ENCODE results near the gene INKA1.

The INKA1 gene

DNA sequence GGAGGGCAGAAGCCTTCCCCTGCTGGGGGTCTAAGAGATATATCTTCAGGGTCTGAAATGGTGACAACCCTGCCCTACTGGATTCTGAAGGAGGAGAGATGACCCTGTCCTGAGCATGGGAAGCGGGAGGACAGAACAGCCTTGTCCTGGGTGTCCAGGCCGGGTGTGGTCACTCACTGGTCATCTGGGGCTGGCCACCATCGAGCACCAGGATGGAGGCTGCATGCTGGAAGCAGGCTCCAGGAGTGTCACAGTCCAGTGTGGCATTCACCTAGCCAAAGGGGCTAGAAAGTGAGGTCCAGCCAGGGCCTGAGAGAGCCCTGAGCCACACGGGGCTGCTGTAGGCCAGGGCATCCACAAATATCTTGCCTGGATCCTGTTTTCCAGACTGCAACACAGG is 8.6 kb upstream of the INKA1 start:
- no peak overlapping the region for H4K8ac ChIP-seq (ENCODE audit: low read depth, low read length)
- H2BK5ac ChIP-seq (ENCODE audit: low read length), result no peak overlapping the region
- no peaks in the 10 kb centered on the region for H3K36me3 ChIP-seq (replicated peaks in 1 of 2; ENCODE audit: control insufficient read depth in 2 of 2, insufficient read depth in 2 of 2, low read length in 2 of 2)
- H2BK12ac ChIP-seq (ENCODE audit: low read length), result no peak overlapping the region
- no CpG with 5 or more reads among the region's 4 CpGs for WGBS, 2 donors (ENCODE audit: extremely low coverage in 2 of 2, insufficient read length in 2 of 2, insufficient replicate concordance in 1 of 2)
- no peaks in the 10 kb centered on the region for H3K79me1 ChIP-seq (ENCODE audit: low read depth, low read length)
- H3K4ac ChIP-seq (ENCODE audit: low read length), result no peak overlapping the region
- no peak overlapping the region for H3K4me2 ChIP-seq (ENCODE audit: insufficient read depth, low read length, poor library complexity, severe bottlenecking)
- no peak overlapping the region for H3K4me3 ChIP-seq (ENCODE audit: low read length in 2 of 2)
- no peak for DNase-seq (ENCODE audit: low spot score)
- peak overlapping the region; percentile 4 for H2BK15ac ChIP-seq (ENCODE audit: low read length)
- no peaks in the 10 kb centered on the region for H3K9me3 ChIP-seq (replicated peaks in 1 of 2; ENCODE audit: control insufficient read depth in 2 of 2, insufficient read depth in 1 of 2, low read depth in 1 of 2, low read length in 2 of 2)
- no peak overlapping the region for H3K18ac ChIP-seq (ENCODE audit: low read length)
- no peak overlapping the region for H3K14ac ChIP-seq (ENCODE audit: low read length)
- peaks cover 0 to 23% (median 0%) of the 10 kb centered on the region in 3 experiments for H3K27me3 ChIP-seq (ENCODE audit: control insufficient read depth in 3 of 3, insufficient read depth in 3 of 3, low read depth in 1 of 3, low read length in 3 of 3)
- no peak overlapping the region for H2BK120ac ChIP-seq (ENCODE audit: low read depth, low read length)
- no peak overlapping the region for H3K27ac ChIP-seq (replicated peaks; ENCODE audit: low read length)
- no peak overlapping the region for H2AFZ ChIP-seq (ENCODE audit: low read length)
- peaks cover 7 to 8% of the 10 kb centered on the region in 2 donors for H3K4me1 ChIP-seq (ENCODE audit: control insufficient read depth in 2 of 2, insufficient read depth in 1 of 2, low read depth in 1 of 2, low read length in 2 of 2)
- H3K23ac ChIP-seq (ENCODE audit: low read depth, low read length, poor library complexity), result no peak overlapping the region
- H4K91ac ChIP-seq (ENCODE audit: low read depth, low read length, poor library complexity), result no peak overlapping the region
- H3K9ac ChIP-seq (ENCODE audit: low read depth, low read length, poor library complexity), result no peak overlapping the region
- H2AK5ac ChIP-seq (ENCODE audit: low read depth, low read length), result no peak overlapping the region

DNA sequence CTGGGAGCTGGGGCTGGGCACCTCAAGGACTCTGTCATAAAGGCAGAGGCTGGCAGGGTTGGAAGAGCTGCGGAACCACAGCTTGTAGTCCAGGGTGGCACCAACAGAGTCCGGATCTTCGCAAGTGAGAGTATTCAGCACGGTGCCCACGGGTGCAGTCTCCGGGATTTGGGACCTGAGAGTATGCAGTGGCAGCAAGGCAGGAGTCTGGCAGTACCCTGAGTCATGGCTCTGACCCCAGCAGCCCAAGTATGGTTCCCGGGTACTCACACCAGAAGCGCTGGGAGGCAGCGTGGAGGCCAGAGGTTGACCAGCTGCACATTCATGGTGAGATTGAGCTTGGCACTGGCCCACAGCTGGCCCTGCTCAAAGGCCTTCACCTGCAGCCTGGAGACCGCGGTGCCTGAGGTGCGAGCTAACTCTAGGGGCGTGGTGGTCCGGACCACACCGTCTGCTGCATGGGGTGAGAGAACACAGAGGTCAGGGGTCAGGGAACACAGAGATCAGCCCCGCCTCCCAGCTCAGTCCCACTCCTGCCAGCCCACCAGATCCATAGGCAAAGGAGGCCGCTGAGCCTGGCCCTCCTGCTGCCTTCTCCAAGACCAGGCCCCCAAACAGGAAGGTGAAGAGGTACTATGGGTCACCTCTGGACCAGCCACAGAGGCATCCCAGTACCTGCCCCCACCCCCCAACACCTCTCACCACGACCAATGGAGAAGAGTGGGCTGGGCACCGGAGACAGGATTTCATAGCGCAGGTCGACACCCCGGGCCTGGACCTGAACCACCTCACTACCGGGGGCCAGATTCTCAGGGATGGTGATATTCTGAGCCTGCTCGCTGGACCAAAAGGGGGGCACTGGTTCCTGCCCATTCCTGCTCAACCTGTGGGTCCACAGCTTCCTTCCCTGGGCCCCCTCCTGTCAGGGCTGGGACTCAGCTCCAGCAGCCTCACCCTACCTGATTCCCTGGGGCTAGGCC is 7.8 kb upstream of the INKA1 start:
- Histone ChIP-seq H3K79me1 (ENCODE audit: low read depth, low read length) (no peaks in the 10 kb centered on the region), H3K9ac (ENCODE audit: low read depth, low read length, poor library complexity) (peak overlapping the region; percentile 57), H2AFZ (ENCODE audit: low read length) (peak overlapping the region; percentile 3), H3K14ac (ENCODE audit: low read length) (no peak overlapping the region), H3K27me3 (ENCODE audit: control insufficient read depth in 3 of 3, insufficient read depth in 3 of 3, low read depth in 1 of 3, low read length in 3 of 3) (peaks cover 0 to 23% (median 0%) of the 10 kb centered on the region in 3 experiments), H3K4me3 (ENCODE audit: low read length in 2 of 2) (no peak overlapping the region), H3K4ac (ENCODE audit: low read length) (peak overlapping the region; percentile 68), H3K27ac (replicated peaks; ENCODE audit: low read length) (no peak overlapping the region), H3K18ac (ENCODE audit: low read length) (peak overlapping the region; percentile 40), H2AK5ac (ENCODE audit: low read depth, low read length) (peak overlapping the region; percentile 40), H4K91ac (ENCODE audit: low read depth, low read length, poor library complexity) (no peak overlapping the region), H3K23ac (ENCODE audit: low read depth, low read length, poor library complexity) (no peak overlapping the region), H3K4me2 (ENCODE audit: insufficient read depth, low read length, poor library complexity, severe bottlenecking) (no peak overlapping the region), H3K4me1 (ENCODE audit: control insufficient read depth in 2 of 2, insufficient read depth in 1 of 2, low read depth in 1 of 2, low read length in 2 of 2) (peaks cover 6 to 8% of the 10 kb centered on the region in 2 donors), H3K36me3 (replicated peaks in 1 of 2; ENCODE audit: control insufficient read depth in 2 of 2, insufficient read depth in 2 of 2, low read length in 2 of 2) (no peaks in the 10 kb centered on the region), H2BK5ac (ENCODE audit: low read length) (no peak overlapping the region), H3K9me3 (replicated peaks in 1 of 2; ENCODE audit: control insufficient read depth in 2 of 2, insufficient read depth in 1 of 2, low read depth in 1 of 2, low read length in 2 of 2) (no peaks in the 10 kb centered on the region), H2BK15ac (ENCODE audit: low read length) (peak overlapping the region; percentile 54), H2BK12ac (ENCODE audit: low read length) (no peak overlapping the region), H4K8ac (ENCODE audit: low read depth, low read length) (no peak overlapping the region), H2BK120ac (ENCODE audit: low read depth, low read length) (no peak overlapping the region)
- DNase-seq (ENCODE audit: low spot score), result no peak
- no CpG with 5 or more reads among the region's 24 CpGs for WGBS, 2 donors (ENCODE audit: extremely low coverage in 2 of 2, insufficient read length in 2 of 2, insufficient replicate concordance in 1 of 2)

DNA sequence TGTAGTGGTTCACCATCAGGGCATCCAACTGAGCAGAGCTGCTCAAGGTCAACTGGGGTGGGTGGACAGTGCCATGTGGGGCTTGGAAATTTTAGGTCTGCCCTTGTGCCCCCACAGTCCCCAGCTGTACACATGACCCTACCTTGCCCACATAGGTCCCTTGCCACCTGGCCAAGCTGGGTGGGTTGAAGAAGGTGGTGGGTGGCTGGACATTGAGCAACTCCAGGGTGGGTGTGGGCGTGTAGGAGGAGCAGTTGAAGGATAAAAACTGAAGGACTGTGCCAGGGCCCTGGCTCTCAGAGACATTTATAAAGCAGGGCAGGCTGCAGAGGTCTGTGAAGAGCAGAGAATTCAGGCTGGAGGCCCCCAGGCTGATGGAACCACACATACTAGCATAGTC is 4.0 kb upstream of the INKA1 start:
- Histone ChIP-seq H3K36me3 (replicated peaks in 1 of 2; ENCODE audit: control insufficient read depth in 2 of 2, insufficient read depth in 2 of 2, low read length in 2 of 2) (no peaks in the 10 kb centered on the region), H2BK15ac (ENCODE audit: low read length) (no peak overlapping the region), H2BK5ac (ENCODE audit: low read length) (peak overlapping the region; percentile 62), H3K9ac (ENCODE audit: low read depth, low read length, poor library complexity) (peak overlapping the region; percentile 57), H3K4me2 (ENCODE audit: insufficient read depth, low read length, poor library complexity, severe bottlenecking) (no peak overlapping the region), H3K23ac (ENCODE audit: low read depth, low read length, poor library complexity) (no peak overlapping the region), H3K9me3 (replicated peaks in 1 of 2; ENCODE audit: control insufficient read depth in 2 of 2, insufficient read depth in 1 of 2, low read depth in 1 of 2, low read length in 2 of 2) (no peaks in the 10 kb centered on the region), H2BK120ac (ENCODE audit: low read depth, low read length) (peak overlapping the region; percentile 49), H2BK12ac (ENCODE audit: low read length) (no peak overlapping the region), H3K14ac (ENCODE audit: low read length) (no peak overlapping the region), H3K4ac (ENCODE audit: low read length) (no peak overlapping the region), H2AFZ (ENCODE audit: low read length) (no peak overlapping the region), H3K4me3 (ENCODE audit: low read length in 2 of 2) (peak overlapping the region in 1 of 2 donors; percentile 26), H3K4me1 (ENCODE audit: control insufficient read depth in 2 of 2, insufficient read depth in 1 of 2, low read depth in 1 of 2, low read length in 2 of 2) (peaks cover 11 to 17% of the 10 kb centered on the region in 2 donors), H3K27me3 (ENCODE audit: control insufficient read depth in 3 of 3, insufficient read depth in 3 of 3, low read depth in 1 of 3, low read length in 3 of 3) (peaks cover 0 to 37% (median 8%) of the 10 kb centered on the region in 3 experiments), H2AK5ac (ENCODE audit: low read depth, low read length) (peak overlapping the region; percentile 22), H4K8ac (ENCODE audit: low read depth, low read length) (no peak overlapping the region), H4K91ac (ENCODE audit: low read depth, low read length, poor library complexity) (no peak overlapping the region), H3K27ac (replicated peaks; ENCODE audit: low read length) (no peak overlapping the region), H3K79me1 (ENCODE audit: low read depth, low read length) (no peaks in the 10 kb centered on the region), H3K18ac (ENCODE audit: low read length) (no peak overlapping the region)
- no CpG with 5 or more reads among the region's 1 CpG for WGBS, 2 donors (ENCODE audit: extremely low coverage in 2 of 2, insufficient read length in 2 of 2, insufficient replicate concordance in 1 of 2)
- DNase-seq (ENCODE audit: low spot score), result no peak

DNA sequence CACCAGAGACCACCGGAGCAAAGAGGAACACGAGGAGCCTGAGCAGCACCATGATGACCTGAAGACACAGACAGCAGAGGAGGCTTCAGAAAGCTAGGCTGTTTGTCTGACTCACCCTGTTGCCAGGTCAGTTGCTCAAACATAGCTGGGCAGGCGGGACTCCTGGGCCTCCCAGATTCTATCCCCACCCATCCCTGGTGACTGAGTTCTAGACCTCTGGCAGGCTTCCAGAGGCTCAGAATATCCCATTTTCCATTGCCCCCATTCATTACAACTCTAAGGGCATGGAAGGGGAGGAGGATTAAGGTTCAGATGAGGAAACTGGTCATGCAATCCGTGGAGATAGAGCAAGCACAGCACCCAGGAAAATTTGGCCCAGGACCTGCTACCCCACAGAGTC is 3.3 kb upstream of the INKA1 start, which contains the start of gene CDHR4:
Gene CDHR4, minus strand, starts transcription at position 113 of the 400 bp plus-strand sequence. Its CDS starts 61 bp downstream, at position 52.
- Histone ChIP-seq H2AK5ac (ENCODE audit: low read depth, low read length) (peak within 1 kb of the TSS; percentile 22), H3K36me3 (replicated peaks in 1 of 2; ENCODE audit: control insufficient read depth in 2 of 2, insufficient read depth in 2 of 2, low read length in 2 of 2) (no peaks in the 10 kb centered on the region), H3K27ac (replicated peaks; ENCODE audit: low read length) (no peak within 1 kb of the TSS), H3K4me3 (ENCODE audit: low read length in 2 of 2) (peak within 1 kb of the TSS in 1 of 2 donors; percentile 26), H4K8ac (ENCODE audit: low read depth, low read length) (no peak within 1 kb of the TSS), H2AFZ (ENCODE audit: low read length) (no peak within 1 kb of the TSS), H3K79me1 (ENCODE audit: low read depth, low read length) (no peaks in the 10 kb centered on the region), H2BK5ac (ENCODE audit: low read length) (peak within 1 kb of the TSS; percentile 62), H2BK15ac (ENCODE audit: low read length) (no peak within 1 kb of the TSS), H3K4ac (ENCODE audit: low read length) (no peak within 1 kb of the TSS), H3K9ac (ENCODE audit: low read depth, low read length, poor library complexity) (peak within 1 kb of the TSS; percentile 57), H4K91ac (ENCODE audit: low read depth, low read length, poor library complexity) (no peak within 1 kb of the TSS), H3K9me3 (replicated peaks in 1 of 2; ENCODE audit: control insufficient read depth in 2 of 2, insufficient read depth in 1 of 2, low read depth in 1 of 2, low read length in 2 of 2) (no peaks in the 10 kb centered on the region), H2BK12ac (ENCODE audit: low read length) (no peak within 1 kb of the TSS), H3K18ac (ENCODE audit: low read length) (no peak within 1 kb of the TSS), H2BK120ac (ENCODE audit: low read depth, low read length) (peak within 1 kb of the TSS; percentile 49), H3K4me1 (ENCODE audit: control insufficient read depth in 2 of 2, insufficient read depth in 1 of 2, low read depth in 1 of 2, low read length in 2 of 2) (peaks cover 16 to 17% of the 10 kb centered on the region in 2 donors), H3K4me2 (ENCODE audit: insufficient read depth, low read length, poor library complexity, severe bottlenecking) (no peak within 1 kb of the TSS), H3K23ac (ENCODE audit: low read depth, low read length, poor library complexity) (no peak within 1 kb of the TSS), H3K14ac (ENCODE audit: low read length) (no peak within 1 kb of the TSS), H3K27me3 (ENCODE audit: control insufficient read depth in 3 of 3, insufficient read depth in 3 of 3, low read depth in 1 of 3, low read length in 3 of 3) (peaks cover 0 to 44% (median 12%) of the 10 kb centered on the region in 3 experiments)
- no peak for DNase-seq (ENCODE audit: low spot score)
- no CpG with 5 or more reads among the region's 4 CpGs for WGBS, 2 donors (ENCODE audit: extremely low coverage in 2 of 2, insufficient read length in 2 of 2, insufficient replicate concordance in 1 of 2)
